GM12892 (cell line): ENCODE measurements around the gene PLBD2.

ENCODE experiments used
- POLR2A ChIP-seq: IDR thresholded peaks from 2 replicates; pipeline ENCODE4 v1.6.1; 2011; ENCODE audit warnings: low read depth, low read length, control low read depth
- POLR2AphosphoS5 ChIP-seq: IDR thresholded peaks from 2 replicates; pipeline ENCODE4 v1.6.1; 2011; ENCODE audit warnings: low read depth, low read length, control low read depth

DNA sequence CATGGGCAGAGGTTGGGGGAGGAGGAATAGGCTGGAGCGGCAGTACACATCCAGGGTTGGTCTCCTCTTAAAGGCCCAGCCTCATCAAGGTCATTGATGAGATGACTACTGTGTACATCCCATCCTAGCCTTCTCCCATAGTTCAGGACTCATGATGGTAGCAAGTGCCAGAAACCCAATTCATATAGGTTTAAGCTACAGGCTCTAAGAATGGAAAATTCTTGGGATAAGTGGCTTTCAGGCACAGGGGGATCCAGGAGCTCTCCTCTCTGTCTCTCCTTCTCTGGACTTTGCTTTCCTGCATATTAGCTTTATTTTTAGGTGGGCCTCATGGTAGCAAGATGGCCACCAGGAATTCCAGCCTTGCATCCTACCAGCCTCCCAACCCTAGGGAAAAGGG lies 70.1 kb downstream of the PLBD2 start:
- no peak for TF ChIP-seq POLR2A
- TF ChIP-seq POLR2AphosphoS5 = no peak
